Glomerular visceral epithelial cell (primary cell): ENCODE data around the gene DIP2C.

Experiments
- DNase-seq: peaks from one replicate; pipeline ENCODE4 v3.0.0-alpha.2; 2016; ENCODE audit errors: extremely low spot score

DIP2C gene

DNA sequence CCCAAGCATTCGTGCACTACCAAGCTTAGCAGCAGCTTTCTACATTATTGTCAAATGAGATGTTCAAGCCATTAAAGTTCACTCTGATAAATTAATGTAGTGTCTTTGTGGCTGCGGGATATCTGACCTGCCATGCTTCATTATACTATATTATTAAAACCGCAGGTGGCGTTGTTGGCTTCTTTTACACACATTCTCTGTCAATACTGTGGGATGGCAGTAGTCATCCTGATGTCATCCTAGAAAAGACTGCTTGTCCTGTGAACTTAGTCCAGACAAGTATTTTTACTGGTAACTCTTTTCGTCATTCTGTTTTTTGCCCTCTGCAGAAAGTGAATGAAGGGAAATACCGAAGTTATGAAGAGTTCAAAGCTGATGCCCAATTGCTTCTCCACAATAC, 450.4 kb downstream of the DIP2C start:
- DNase-seq: peak; percentile 43

DNA sequence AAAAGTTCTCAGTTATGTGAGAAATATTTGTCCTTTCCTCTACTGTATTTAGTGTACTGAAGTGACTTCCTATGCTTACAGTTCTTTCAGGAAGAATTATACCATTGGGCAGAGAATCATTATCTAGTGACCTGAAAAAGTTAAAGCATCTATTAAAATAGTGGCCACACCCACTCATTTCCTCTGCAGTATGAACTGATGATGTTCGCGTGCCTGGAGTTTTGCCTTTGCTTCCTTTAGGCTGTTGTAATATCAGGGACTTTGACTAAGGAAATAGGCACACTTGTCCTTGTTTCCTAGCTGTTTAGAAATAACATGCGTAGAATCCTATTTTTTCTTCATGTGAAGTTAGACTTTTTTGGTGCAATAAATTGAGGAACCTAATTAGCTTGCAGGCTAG, 453.6 kb downstream of the DIP2C start:
- DNase-seq: no peak

DNA sequence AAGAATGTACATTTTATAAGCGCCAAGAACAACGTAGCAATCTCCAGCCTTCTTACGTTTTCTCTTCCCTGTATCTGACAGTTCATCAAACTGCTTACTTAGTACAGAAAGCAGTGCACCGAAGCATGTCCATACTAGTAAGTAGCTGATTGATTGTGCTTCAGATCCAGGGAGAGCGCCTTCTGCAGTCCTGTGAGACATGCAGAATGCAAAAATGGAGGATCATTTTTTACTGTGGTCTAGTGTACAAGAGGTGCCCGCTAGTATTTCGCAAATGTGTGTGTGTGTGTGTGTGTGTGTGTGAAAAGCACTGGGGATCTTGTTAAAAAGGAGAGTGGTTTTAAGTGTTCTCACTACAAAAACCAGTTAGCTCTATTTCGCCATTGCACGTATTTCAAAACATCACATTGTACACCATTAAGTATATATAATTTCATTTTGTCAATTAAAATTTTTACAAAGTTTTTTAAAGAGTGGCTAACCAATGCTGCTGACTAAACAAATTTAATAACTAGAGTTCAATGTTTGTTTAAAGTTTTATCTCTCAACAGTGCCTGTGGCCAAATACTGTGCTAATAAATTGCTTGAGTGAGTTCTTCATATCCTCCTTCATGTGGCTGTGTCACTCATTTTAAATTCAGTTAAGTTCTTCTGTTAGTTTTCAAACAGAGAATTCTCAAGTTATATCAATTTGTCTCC, 454.6 kb downstream of the DIP2C start:
- no peak for DNase-seq

DNA sequence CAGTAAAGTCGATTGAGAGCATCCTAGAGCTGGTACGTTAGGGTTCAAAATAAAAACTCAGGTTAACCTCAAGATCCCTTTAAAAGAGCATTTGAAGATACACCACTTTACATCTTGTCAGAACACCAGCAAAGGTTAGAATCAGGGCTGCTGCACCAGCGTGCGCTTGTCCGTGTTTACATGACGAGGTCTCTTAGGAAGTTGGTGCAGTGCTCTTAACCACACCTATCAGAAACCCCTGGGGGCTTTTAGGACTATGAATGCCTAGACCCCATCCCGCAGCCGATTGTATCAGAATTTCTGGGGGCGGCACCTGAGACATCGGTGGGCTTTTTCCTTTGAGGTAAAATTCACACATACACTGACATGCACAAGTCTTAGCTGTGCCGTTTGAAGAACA, 456.6 kb downstream of the DIP2C start:
- no peak for DNase-seq

DNA sequence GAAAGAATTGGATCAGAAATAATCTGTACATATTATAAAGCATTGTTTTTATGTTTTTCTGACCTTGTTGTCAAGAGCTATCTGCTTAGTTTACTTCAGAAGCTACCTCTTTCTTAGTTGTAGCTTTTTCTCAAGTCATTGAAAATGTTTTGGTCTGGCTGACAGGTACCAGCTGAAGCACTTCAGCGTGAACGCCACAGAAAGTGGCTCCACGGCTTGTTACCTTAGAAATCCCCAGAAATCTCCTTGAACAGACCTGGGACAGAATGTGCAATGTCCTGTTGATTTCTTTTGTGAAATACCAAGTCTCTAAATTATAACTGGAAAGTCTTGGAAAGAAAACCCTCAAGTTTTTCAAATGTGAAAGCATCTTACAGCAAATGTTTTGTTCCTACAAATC, 457.4 kb downstream of the DIP2C start:
- no peak for DNase-seq

DNA sequence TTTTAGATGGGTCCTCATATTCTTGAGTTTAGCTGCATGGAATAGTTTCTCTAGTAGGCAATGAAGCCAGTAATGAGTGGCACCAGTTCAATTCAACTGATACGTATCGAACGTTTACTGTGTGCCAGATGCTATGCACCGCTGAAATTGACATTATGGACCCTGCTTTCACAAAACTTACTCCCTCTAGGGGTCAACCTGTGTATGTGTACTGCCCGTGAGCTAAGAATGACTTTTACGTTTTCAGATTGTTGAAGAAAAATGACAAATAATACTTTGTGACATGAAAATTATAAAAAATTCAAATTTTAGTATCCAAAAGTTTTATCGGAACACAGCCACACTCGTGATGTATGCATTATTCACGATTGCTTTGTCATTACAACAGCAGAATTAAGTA, 458.7 kb downstream of the DIP2C start:
- DNase-seq: no peak

DNA sequence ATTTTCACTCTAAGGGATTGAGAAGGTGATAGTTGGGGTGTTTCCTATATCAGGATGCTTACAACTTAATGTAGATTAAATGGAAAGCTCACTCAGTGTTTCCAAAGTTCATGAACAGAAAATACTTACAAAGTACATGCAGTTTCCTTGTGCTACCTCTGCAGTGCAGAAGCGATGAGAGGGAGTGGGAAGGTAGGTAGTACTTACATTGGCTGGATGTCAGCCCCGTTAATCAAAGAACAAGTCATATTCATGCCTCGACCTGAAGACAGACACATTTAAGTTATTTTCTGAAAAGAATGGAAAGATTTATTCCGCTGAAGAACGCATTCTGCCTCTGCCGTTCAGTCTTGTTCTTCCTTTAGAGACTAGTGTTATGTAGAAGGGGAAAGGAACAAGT, 461.1 kb downstream of the DIP2C start:
- no peak for DNase-seq

DNA sequence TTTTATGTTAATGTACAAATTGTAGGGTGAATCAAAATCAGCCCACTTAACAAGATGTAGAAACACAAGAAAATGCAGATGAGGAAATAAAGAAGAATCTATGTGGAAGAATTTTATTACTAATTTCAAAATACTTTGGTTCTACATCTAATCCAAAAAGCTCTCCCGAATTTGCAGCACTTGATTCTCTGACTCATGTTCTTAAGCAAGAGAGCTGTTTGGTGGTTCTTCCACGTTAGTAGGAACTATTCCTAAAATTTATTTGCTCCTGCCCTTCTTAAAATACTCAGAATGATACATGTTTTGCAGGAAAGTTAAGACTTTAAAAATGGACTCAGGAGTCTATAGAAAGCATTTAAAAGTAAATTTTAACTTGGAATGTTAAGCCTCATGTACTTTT, 462.5 kb downstream of the DIP2C start:
- no peak for DNase-seq

DNA sequence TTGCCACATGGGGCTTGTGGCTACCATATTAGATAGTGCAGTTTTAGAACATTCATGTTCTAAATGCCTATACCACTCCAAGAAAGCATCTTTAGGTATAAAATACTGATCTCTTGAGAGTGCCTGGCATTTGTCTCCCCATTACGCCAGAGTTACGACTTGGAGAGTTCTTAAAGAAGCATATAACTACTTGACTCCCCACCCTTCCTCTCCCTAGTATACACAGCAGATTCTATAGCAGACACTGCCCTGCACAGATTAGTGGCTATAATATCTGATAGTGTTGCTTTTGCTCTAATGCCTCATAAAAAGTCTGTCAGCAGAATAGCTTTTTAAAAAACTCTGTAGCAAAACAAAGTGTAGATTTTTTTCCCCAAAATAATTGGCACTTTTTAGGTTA, 463.4 kb downstream of the DIP2C start:
- no peak for DNase-seq

DNA sequence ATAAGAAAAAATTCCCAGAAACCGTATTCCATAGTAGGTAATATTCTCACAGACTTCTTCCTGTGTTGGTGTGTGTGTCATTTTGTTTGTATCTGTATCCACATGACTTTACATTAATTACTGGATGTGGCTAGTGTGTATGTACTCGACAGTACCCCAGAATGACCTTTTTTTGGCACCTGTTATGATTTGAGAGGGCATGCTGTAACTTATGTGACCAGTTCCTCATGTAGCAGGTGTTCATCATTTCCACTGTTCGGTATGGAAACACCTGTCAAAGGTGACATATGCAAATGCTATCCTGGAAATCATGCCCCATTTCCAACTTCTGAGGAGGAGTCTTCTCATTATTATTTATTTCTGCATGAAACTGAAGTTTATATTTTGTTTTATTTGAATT, 464.9 kb downstream of the DIP2C start:
- no peak for DNase-seq
